ENCODE results near the gene TLR10.

DNA sequence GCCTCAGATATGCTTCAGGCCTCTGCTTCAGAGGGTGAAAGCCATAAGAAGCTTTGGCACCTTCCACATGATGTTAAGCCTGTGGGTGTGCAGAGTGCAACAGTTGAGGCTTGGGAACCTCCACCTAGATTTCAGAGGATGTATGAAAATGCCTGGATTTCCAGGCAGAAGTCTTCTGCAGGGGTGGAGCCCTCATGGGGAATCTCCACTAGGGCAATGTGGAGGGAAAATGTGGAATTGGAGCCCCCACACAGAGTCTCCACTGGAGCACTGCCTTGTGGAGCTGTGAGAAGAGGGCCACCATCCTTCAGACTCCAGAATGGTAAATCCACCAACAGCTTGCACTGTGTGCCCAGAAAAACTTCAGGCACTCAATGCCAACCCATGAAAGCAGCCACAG is 35.2 kb downstream of the TLR10 start:
- TF ChIP-seq, protein P1, sequence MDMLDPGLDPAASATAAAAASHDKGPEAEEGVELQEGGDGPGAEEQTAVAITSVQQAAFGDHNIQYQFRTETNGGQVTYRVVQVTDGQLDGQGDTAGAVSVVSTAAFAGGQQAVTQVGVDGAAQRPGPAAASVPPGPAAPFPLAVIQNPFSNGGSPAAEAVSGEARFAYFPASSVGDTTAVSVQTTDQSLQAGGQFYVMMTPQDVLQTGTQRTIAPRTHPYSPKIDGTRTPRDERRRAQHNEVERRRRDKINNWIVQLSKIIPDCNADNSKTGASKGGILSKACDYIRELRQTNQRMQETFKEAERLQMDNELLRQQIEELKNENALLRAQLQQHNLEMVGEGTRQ (IDR thresholded peaks at IDR 0.05): no peak
- no peak for TF ChIP-seq RFX5 (IDR thresholded peaks at IDR 0.05)
- TF ChIP-seq CTCF (IDR thresholded peaks at IDR 0.05): no peak
- TF ChIP-seq ZNF302 (CRISPR knock-in tag; IDR thresholded peaks at IDR 0.05): no peak
- no peak for TF ChIP-seq SREBF2 (IDR thresholded peaks at IDR 0.05)
- TF ChIP-seq ZFP36 (IDR thresholded peaks at IDR 0.05; ENCODE audit: borderline replicate concordance, partially characterized antibody): no peak
- TF ChIP-seq, protein P2, sequence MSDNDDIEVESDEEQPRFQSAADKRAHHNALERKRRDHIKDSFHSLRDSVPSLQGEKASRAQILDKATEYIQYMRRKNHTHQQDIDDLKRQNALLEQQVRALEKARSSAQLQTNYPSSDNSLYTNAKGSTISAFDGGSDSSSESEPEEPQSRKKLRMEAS (IDR thresholded peaks at IDR 0.05): no peak
- no peak for TF ChIP-seq RNF2 (IDR thresholded peaks at IDR 0.05; ENCODE audit: borderline replicate concordance, low read depth)
- TF ChIP-seq JUN (IDR thresholded peaks at IDR 0.05): no peak
- no peak for TF ChIP-seq REST (IDR thresholded peaks at IDR 0.05)

All from A549 (cell line).